ENCODE results near the gene COL1A2. TPM values are rescaled to one million over a fixed set of nuclear protein-coding genes. Genes with fewer than 3 reads are reported as not detected.

COL1A2 gene
- total and polyA plus RNA-seq, 8 donors: 10.9 to 467 (median 17.7) TPM

DNA sequence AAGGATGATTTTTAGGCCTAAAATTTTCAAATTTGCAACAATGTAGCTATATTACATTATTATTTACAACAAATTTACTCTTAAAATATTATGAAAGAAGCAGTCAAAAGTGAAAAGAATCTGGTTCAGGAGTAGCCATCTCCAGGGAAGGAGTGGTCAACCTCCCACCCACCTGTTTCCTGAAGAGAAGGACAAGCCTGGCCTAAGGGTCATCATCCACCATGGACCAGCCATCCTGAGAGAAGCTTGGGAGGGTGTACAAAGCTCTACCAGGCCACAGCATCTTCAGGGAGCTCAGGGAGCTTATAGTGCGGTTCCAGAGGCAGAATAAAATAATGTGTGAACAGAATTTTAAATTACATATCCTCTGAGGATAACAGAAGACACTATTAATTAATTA, 38.1 kb downstream of the COL1A2 start:
- H3K4me1 ChIP-seq: no peaks in the 10 kb centered on the region
- ATAC-seq (no peak), FAIRE-seq (no peak), DNase-seq (no peak)
- TF ChIP-seq, protein P1, sequence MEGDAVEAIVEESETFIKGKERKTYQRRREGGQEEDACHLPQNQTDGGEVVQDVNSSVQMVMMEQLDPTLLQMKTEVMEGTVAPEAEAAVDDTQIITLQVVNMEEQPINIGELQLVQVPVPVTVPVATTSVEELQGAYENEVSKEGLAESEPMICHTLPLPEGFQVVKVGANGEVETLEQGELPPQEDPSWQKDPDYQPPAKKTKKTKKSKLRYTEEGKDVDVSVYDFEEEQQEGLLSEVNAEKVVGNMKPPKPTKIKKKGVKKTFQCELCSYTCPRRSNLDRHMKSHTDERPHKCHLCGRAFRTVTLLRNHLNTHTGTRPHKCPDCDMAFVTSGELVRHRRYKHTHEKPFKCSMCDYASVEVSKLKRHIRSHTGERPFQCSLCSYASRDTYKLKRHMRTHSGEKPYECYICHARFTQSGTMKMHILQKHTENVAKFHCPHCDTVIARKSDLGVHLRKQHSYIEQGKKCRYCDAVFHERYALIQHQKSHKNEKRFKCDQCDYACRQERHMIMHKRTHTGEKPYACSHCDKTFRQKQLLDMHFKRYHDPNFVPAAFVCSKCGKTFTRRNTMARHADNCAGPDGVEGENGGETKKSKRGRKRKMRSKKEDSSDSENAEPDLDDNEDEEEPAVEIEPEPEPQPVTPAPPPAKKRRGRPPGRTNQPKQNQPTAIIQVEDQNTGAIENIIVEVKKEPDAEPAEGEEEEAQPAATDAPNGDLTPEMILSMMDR (IDR thresholded peaks at IDR 0.05): no peak
- H3K27ac ChIP-seq: no peak overlapping the region
- no peaks in the 10 kb centered on the region for H3K36me3 ChIP-seq
- intact Hi-C loops (cut with DNase I): no loop called here
- WGBS, 2 donors: 85 to 94% methylated on average over 1 of the region's 1 CpG
- H3K9me3 ChIP-seq: no peaks in the 10 kb centered on the region
- no peak overlapping the region for H3K4me3 ChIP-seq
- peaks cover 0 to 3% (median 0%) of the 10 kb centered on the region in 4 donors for H3K27me3 ChIP-seq

GRCh38 chr7:94433224-94433623, 38.5 kb downstream of the COL1A2 start:
- no peaks in the 10 kb centered on the region for H3K36me3 ChIP-seq
- H3K27ac ChIP-seq: no peak overlapping the region
- H3K9me3 ChIP-seq: no peaks in the 10 kb centered on the region
- WGBS, 2 donors: 68 to 72% methylated on average over 2 of the region's 2 CpGs
- ATAC-seq (no peak), FAIRE-seq (no peak), DNase-seq (no peak)
- no peaks in the 10 kb centered on the region for H3K4me1 ChIP-seq
- no peak overlapping the region for H3K4me3 ChIP-seq
- H3K27me3 ChIP-seq: peaks cover 0 to 3% (median 0%) of the 10 kb centered on the region in 4 donors
- intact Hi-C loops (cut with DNase I): no loop called here
- TF ChIP-seq, protein P1 (IDR thresholded peaks at IDR 0.05): no peak

GRCh38 chr7:94434042-94434441, 39.3 kb downstream of the COL1A2 start:
- Histone ChIP-seq H3K9me3 (no peaks in the 10 kb centered on the region), H3K36me3 (no peaks in the 10 kb centered on the region), H3K27me3 (peaks cover 0 to 3% (median 0%) of the 10 kb centered on the region in 4 donors), H3K4me1 (no peaks in the 10 kb centered on the region), H3K27ac (no peak overlapping the region), H3K4me3 (no peak overlapping the region)
- TF ChIP-seq, protein P1 (IDR thresholded peaks at IDR 0.05): no peak
- no peak for FAIRE-seq
- ATAC-seq: no peak
- DNase-seq: no peak
- intact Hi-C loops (cut with DNase I): no loop called here
- 73 to 87% methylated on average over 2 of the region's 2 CpGs for WGBS, 2 donors

GRCh38 chr7:94436018-94436604, 41.4 kb downstream of the COL1A2 start:
- H3K27me3 ChIP-seq: peaks cover 0 to 3% (median 0%) of the 10 kb centered on the region in 4 donors
- FAIRE-seq: peak; percentile 69

DNA sequence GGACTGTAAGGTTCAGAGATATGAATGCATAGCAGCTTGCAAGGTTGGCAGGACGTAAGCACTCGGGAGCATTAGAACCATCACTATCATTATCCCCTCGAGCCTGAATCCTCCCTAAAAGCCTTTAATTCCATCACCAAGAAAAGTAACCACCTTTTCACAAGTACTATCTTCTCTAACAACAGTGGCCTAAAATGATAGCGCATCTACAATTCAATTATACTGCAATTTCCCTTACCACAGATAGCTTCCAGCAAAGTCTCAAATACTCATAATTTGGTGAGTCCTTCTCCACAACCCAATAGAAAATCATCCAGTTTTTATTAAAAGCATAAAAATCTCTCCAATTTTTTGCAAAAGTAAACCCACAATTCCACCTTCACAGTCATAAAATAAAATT, 42.0 kb downstream of the COL1A2 start:
- Histone ChIP-seq H3K36me3 (no peaks in the 10 kb centered on the region), H3K9me3 (no peaks in the 10 kb centered on the region), H3K27me3 (peaks cover 0 to 3% (median 0%) of the 10 kb centered on the region in 4 donors), H3K27ac (no peak overlapping the region), H3K4me1 (no peaks in the 10 kb centered on the region), H3K4me3 (no peak overlapping the region)
- FAIRE-seq: no peak
- DNase-seq: no peak
- intact Hi-C loops (cut with DNase I): no loop called here
- ATAC-seq: no peak
- 77 to 91% methylated on average over 4 of the region's 4 CpGs for WGBS, 2 donors
- TF ChIP-seq, protein P1 (IDR thresholded peaks at IDR 0.05): no peak

More at GRCh38 chr7:94436018-94436604, 41.4 kb downstream of the COL1A2 start:
- Histone ChIP-seq H3K36me3 (no peaks in the 10 kb centered on the region), H3K9me3 (no peaks in the 10 kb centered on the region), H3K27ac (no peak overlapping the region), H3K4me3 (no peak overlapping the region), H3K4me1 (no peaks in the 10 kb centered on the region)
- DNase-seq (peak in 4 of 6 donors; percentile 39 to 73 (median 56)), ATAC-seq (peak; percentile 85 to 96 (median 92))
- TF ChIP-seq, protein P1 (IDR thresholded peaks at IDR 0.05): peak; percentile 58 to 77 (median 69)
- intact Hi-C loops (cut with DNase I): no loop called here
- WGBS, 2 donors: 7 to 16% methylated on average over 6 of the region's 6 CpGs

Measured in pancreas (tissue), 10 donors.